DND-41 (cell line): ENCODE data around the gene MVD.

Source experiments
- ATAC-seq: fragments of 200-7000 bp; cut with Tn5 transposase; 3 replicates; pipeline ENCODE4 v1.9.1; 2021; ENCODE audit warnings: low read depth; ENCODE audit not compliant: insufficient read depth
- DNase-seq: peaks from one replicate; pipeline ENCODE4 v3.0.0-alpha.2; 2020
- H2AFZ ChIP-seq: 2 replicates; pipeline ENCODE4 v1.6.0; 2012; ENCODE audit warnings: low read depth, low read length
- H3K27ac ChIP-seq: 2 replicates; pipeline ENCODE4 v1.5.1; 2012; ENCODE audit warnings: low read length, inconsistent platforms
- H3K27me3 ChIP-seq: fragments of 200-600 bp; sonication (generic); 2 replicates; pipeline ENCODE4 v1.6.0; 2012; ENCODE audit warnings: low read length, mild to moderate bottlenecking, inconsistent platforms; ENCODE audit not compliant: insufficient read depth, poor library complexity
- H3K36me3 ChIP-seq: 2 replicates; pipeline ENCODE4 v1.5.1; 2012; ENCODE audit warnings: low read length, inconsistent platforms; ENCODE audit not compliant: insufficient read depth
- H3K4me1 ChIP-seq: 2 replicates; pipeline ENCODE4 v1.5.1; 2012; ENCODE audit warnings: mild to moderate bottlenecking, low read length; ENCODE audit not compliant: insufficient read depth
- H3K4me2 ChIP-seq: 2 replicates; pipeline ENCODE4 v1.6.0; 2012; ENCODE audit warnings: mild to moderate bottlenecking, moderate library complexity, low read length, inconsistent platforms; ENCODE audit not compliant: insufficient read depth
- H3K4me3 ChIP-seq, 2 experiments: fragments of 200-600 bp in 1 of 2; shearing (Covaris generic) in 1 of 2; 2 replicates each; pipeline ENCODE4 v1.5.1; 2012 to 2016; ENCODE audit warnings: inconsistent platforms in 2 of 2, low read length in 2 of 2, mild to moderate bottlenecking in 2 of 2, low read depth in 1 of 2, moderate library complexity in 1 of 2
- H3K79me2 ChIP-seq: 2 replicates; pipeline ENCODE4 v1.6.0; 2012; ENCODE audit warnings: low read length, inconsistent platforms; ENCODE audit not compliant: insufficient read depth
- H3K9ac ChIP-seq: 2 replicates; pipeline ENCODE4 v1.6.0; 2012; ENCODE audit warnings: low read depth, mild to moderate bottlenecking, inconsistent platforms, low read length, moderate library complexity
- H3K9me3 ChIP-seq: 2 replicates; pipeline ENCODE4 v1.5.1; 2012; ENCODE audit warnings: low read length, moderate library complexity, mild to moderate bottlenecking, inconsistent platforms; ENCODE audit not compliant: insufficient read depth, severe bottlenecking
- H4K20me1 ChIP-seq: 2 replicates; pipeline ENCODE4 v1.6.0; 2012; ENCODE audit warnings: low read length; ENCODE audit not compliant: insufficient read depth
- EZH2 ChIP-seq: IDR thresholded peaks from 3 replicates; pipeline ENCODE4 v1.6.1; 2012; ENCODE audit warnings: borderline replicate concordance, low read depth, mild to moderate bottlenecking, moderate library complexity, low read length, inconsistent platforms; ENCODE audit not compliant: severe bottlenecking
- TF ChIP-seq, protein P1 (sequence below): IDR thresholded peaks from 2 replicates; pipeline ENCODE4 v1.5.1; 2012; ENCODE audit warnings: borderline replicate concordance, low read length, moderate library complexity, mild to moderate bottlenecking; ENCODE audit not compliant: poor library complexity, severe bottlenecking; ENCODE audit errors: extremely low read depth

The MVD gene

DNA sequence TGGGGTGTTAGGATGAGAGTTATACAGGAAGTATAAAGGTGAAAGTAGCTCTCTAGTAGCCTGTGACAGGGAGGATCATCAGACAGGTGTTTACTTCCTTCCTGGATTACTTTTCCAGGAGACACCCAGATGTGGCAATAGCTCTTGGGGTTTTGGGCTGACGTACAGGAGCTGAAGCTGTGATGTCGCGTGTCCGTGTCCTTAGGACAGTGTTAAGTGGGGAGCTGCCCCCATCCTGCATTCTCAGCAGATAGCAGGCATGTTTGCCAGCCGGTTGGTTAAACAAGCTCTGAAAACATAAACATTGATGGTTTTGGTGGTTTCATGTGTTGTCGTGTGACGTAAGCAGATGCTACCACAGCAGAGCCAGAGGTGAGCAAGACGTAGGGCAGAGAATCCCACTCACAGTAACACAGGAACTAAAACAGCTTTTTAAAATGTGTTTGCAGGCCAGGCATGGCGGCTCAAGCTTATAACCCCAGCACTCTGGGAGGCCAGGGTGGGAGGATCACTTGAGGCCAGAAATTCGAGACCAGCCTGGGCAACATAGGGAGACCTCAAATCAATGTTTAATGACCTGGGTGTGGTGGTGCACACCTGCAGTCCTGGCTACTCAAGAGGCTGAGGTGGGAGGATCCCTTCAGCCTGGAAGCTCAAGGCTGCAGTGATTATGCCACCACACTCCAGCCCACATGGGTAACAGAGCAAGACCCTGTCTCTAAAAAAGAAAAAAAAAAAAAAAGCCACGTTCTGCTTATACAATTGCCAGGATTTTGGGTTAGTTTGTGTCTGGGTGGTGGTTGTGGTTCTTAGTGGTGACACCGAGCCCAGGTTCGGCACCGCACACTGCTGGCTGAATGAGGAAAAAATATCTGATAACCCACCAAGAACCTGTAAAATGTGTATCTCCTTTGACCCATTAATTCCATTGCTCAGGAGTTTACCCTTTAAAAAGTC, 42.8 kb downstream of the MVD start:
- H3K27ac ChIP-seq, result no peak overlapping the region
- ATAC-seq (no peak), DNase-seq (no peak)
- peaks cover 48% of the 10 kb centered on the region for H3K79me2 ChIP-seq
- peaks cover 74% of the 10 kb centered on the region for H4K20me1 ChIP-seq
- H3K36me3 ChIP-seq, result peaks cover 89% of the 10 kb centered on the region
- H3K4me2 ChIP-seq, result no peak overlapping the region
- H3K4me1 ChIP-seq, result no peaks in the 10 kb centered on the region
- no peaks in the 10 kb centered on the region for H3K27me3 ChIP-seq
- no peak overlapping the region for H3K9ac ChIP-seq
- H2AFZ ChIP-seq, result no peak overlapping the region
- TF ChIP-seq EZH2, result no peak
- TF ChIP-seq, protein P1, sequence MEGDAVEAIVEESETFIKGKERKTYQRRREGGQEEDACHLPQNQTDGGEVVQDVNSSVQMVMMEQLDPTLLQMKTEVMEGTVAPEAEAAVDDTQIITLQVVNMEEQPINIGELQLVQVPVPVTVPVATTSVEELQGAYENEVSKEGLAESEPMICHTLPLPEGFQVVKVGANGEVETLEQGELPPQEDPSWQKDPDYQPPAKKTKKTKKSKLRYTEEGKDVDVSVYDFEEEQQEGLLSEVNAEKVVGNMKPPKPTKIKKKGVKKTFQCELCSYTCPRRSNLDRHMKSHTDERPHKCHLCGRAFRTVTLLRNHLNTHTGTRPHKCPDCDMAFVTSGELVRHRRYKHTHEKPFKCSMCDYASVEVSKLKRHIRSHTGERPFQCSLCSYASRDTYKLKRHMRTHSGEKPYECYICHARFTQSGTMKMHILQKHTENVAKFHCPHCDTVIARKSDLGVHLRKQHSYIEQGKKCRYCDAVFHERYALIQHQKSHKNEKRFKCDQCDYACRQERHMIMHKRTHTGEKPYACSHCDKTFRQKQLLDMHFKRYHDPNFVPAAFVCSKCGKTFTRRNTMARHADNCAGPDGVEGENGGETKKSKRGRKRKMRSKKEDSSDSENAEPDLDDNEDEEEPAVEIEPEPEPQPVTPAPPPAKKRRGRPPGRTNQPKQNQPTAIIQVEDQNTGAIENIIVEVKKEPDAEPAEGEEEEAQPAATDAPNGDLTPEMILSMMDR, result no peak
- H3K4me3 ChIP-seq, result no peak overlapping the region
- H3K9me3 ChIP-seq, result no peaks in the 10 kb centered on the region

DNA sequence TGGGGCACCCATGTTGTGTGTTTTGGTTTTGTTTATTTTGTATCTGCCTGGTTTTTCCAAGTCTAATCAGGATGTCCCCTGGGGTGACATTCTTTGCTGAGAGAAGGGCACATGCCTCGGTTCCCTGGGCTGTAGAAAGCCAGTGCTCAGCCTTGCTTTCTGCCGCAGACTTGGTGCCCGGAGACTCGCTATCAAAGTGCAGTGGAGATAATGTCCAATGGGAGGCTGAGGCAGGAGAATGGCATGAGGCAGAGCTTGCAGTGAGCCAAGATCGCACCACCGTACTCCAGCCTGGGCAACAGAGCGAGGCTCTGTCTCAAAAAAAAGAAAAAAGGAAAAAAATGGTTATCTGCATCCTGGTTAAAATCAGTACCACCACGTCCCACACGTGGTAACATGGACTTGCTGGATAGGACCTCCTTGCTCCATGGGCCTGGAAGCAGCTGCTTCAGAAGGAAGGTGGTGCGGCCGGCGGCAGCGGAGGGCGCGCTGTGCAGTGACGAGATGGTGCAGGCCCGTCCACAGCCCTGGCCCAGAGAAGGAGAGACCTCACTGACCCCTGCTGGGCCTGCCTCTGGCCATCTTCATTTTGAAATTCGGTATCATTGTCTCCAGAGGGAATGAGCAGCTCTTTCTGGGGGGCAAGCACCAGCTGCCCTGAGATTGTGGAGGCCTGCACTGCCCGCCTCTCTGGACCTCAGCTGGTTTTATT, 43.8 kb downstream of the MVD start:
- Histone ChIP-seq H3K4me2 (no peak overlapping the region), H3K36me3 (peaks cover 87% of the 10 kb centered on the region), H3K79me2 (peaks cover 56% of the 10 kb centered on the region), H3K27me3 (no peaks in the 10 kb centered on the region), H3K27ac (no peak overlapping the region), H4K20me1 (peaks cover 76% of the 10 kb centered on the region), H3K4me1 (no peaks in the 10 kb centered on the region), H3K9me3 (no peaks in the 10 kb centered on the region), H3K4me3 (no peak overlapping the region), H3K9ac (no peak overlapping the region), H2AFZ (no peak overlapping the region)
- no peak for TF ChIP-seq EZH2
- TF ChIP-seq, protein P1, result no peak
- DNase-seq (no peak), ATAC-seq (no peak)

DNA sequence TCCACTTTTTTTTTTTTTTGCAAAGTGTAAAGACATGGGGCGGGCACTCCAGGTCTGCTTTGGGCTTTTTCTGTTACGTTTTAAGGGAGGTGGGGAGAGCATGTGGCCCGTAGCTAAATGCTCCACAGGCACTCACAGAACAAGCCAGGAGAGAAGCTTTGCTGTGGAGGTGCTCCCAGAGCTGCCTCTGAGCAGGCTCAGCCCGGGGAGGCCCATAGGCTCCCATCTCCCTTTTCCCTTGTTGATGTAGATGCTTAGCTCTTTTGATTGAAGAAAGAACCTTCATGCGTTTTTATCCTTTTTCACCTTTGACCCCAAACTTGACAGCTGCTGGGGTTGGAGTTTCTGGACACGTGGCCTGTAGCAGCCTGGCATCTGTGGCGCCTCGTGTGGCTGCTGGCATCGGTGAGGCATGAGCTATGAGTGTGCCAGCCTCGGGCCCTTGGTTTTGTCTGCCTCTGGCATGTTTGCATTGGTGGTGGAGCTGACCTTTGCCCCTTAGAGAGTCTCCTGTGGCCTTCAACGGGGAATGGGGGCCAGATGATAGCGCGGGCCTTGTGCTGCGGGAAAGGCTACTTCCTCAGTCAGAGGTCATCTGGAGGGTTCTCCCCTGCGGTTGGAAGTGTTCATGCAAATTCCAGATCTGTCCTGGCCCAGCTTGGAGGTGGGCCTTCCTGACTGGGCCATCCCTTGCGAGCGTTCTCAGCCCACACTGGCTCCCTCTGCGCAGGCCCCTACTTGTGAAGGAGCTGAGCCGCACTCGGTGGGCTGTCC, 44.5 kb downstream of the MVD start:
- Histone ChIP-seq H3K79me2 (peaks cover 63% of the 10 kb centered on the region), H2AFZ (no peak overlapping the region), H4K20me1 (peaks cover 78% of the 10 kb centered on the region), H3K9me3 (no peaks in the 10 kb centered on the region), H3K4me3 (no peak overlapping the region), H3K9ac (no peak overlapping the region), H3K27ac (no peak overlapping the region), H3K4me1 (no peaks in the 10 kb centered on the region), H3K27me3 (no peaks in the 10 kb centered on the region), H3K4me2 (no peak overlapping the region), H3K36me3 (peaks cover 87% of the 10 kb centered on the region)
- ATAC-seq (no peak), DNase-seq (no peak)
- TF ChIP-seq, protein P1, result no peak
- TF ChIP-seq EZH2, result no peak
